PC-3 (cell line): ENCODE data around the gene TRIM33. TPM values are rescaled to one million over a fixed set of nuclear protein-coding genes. Genes with fewer than 3 reads are reported as not detected.
A peak's percentile ranks its signal among the peaks of the same experiment; 100 is the strongest.

Experiments used
- ATAC-seq: fragments of 200-7000 bp; cut with Tn5 transposase; 2 replicates; pipeline ENCODE4 v1.9.1; 2020; ENCODE audit warnings: mild to moderate bottlenecking, moderate library complexity
- BruUV-seq: library from RNA; stranded (reverse); fragments of 400-500 nt; replicated peaks from 2 replicates; lab custom pipeline; 2021; lab: Mats Ljungman, UMichigan
- CTCF ChIA-PET: fragments of 300-600 bp; sonication (Branson Sonifier 250); formaldehyde crosslinking; loops from one replicate; lab custom pipeline; 2022; ENCODE audit warnings: antibody characterized with exemption; lab: Charles Lee
- POLR2A ChIA-PET: fragments of 300-600 bp; sonication (Branson Sonifier 250); formaldehyde crosslinking; loops from one replicate; lab custom pipeline; 2022; ENCODE audit warnings: antibody characterized with exemption; ENCODE audit not compliant: unreplicated experiment; lab: Charles Lee
- DNase-seq: peaks from one replicate; pipeline ENCODE4 v3.0.0-alpha.2; 2015
- H2AFZ ChIP-seq: fragments of 300-600 bp; sonication (generic); 2 replicates; pipeline ENCODE4 v1.6.0; 2016; ENCODE audit warnings: antibody characterized with exemption, low read length
- H3F3A ChIP-seq: fragments of 300-600 bp; sonication (generic); one replicate; pipeline ENCODE4 v1.6.0; 2017; ENCODE audit warnings: antibody characterized with exemption, low read length, control low read depth, mild to moderate bottlenecking; ENCODE audit not compliant: unreplicated experiment
- H3K27ac ChIP-seq: fragments of 300-600 bp; sonication (generic); 2 replicates; pipeline ENCODE4 v1.5.1; 2016; ENCODE audit warnings: mild to moderate bottlenecking, low read length
- H3K27me3 ChIP-seq: fragments of 300-600 bp; sonication (generic); 2 replicates; pipeline ENCODE4 v1.6.1; 2016; ENCODE audit warnings: low read length, mixed read lengths
- H3K36me3 ChIP-seq: fragments of 300-600 bp; sonication (generic); 2 replicates; pipeline ENCODE4 v1.6.1; 2016; ENCODE audit warnings: low read depth, mixed run types, low read length, mixed read lengths
- H3K4me1 ChIP-seq: fragments of 300-600 bp; sonication (generic); 2 replicates; pipeline ENCODE4 v1.5.1; 2016; ENCODE audit warnings: low read length; ENCODE audit not compliant: insufficient read depth
- H3K4me2 ChIP-seq: fragments of 300-600 bp; sonication (generic); 2 replicates; pipeline ENCODE4 v1.6.0; 2016; ENCODE audit warnings: low read length
- H3K4me3 ChIP-seq: fragments of 300-600 bp; sonication (generic); 2 replicates; pipeline ENCODE4 v1.5.1; 2016; ENCODE audit warnings: mild to moderate bottlenecking, low read length, mixed read lengths
- H3K79me2 ChIP-seq: fragments of 300-600 bp; sonication (generic); 2 replicates; pipeline ENCODE4 v1.6.1; 2017; ENCODE audit warnings: low read length, mixed read lengths
- H3K9ac ChIP-seq: fragments of 300-600 bp; sonication (generic); 2 replicates; pipeline ENCODE4 v1.6.0; 2016; ENCODE audit warnings: mild to moderate bottlenecking, low read length
- H3K9me2 ChIP-seq: fragments of 300-600 bp; sonication (generic); replicated peaks from 2 replicates; pipeline ENCODE4 v1.6.1; 2016; ENCODE audit warnings: mixed run types, low read length, mixed read lengths
- H3K9me3 ChIP-seq: fragments of 300-600 bp; sonication (generic); 2 replicates; pipeline ENCODE4 v1.6.1; 2016; ENCODE audit warnings: low read length, mixed read lengths
- H4K20me1 ChIP-seq: fragments of 300-600 bp; sonication (generic); 2 replicates; pipeline ENCODE4 v1.6.1; 2016; ENCODE audit warnings: low read length, mixed read lengths
- CTCF ChIP-seq: fragments of 300-600 bp; sonication (generic); conservative IDR thresholded peaks from 2 replicates; pipeline ENCODE4 v1.5.1; 2017; ENCODE audit warnings: antibody characterized with exemption, low read depth, mild to moderate bottlenecking, low read length
- EZH2 ChIP-seq: fragments of 300-600 bp; sonication (generic); IDR thresholded peaks from one replicate; pipeline ENCODE4 v1.6.1; 2017; ENCODE audit warnings: antibody characterized with exemption, mild to moderate bottlenecking, low read length; ENCODE audit not compliant: unreplicated experiment
- EZH2phosphoT487 ChIP-seq: fragments of 300-600 bp; sonication (generic); IDR thresholded peaks from 2 replicates; pipeline ENCODE4 v1.6.1; 2018; ENCODE audit warnings: mild to moderate bottlenecking, antibody characterized with exemption, low read length, borderline replicate concordance
- intact Hi-C: fragments of 100-400 bp; cut with micrococcal nuclease; formaldehyde crosslinking; loops from 2 replicates; pipeline ENCODE4 v1.9.0; 2023
- total RNA-seq: library from RNA; depleted of rRNA; stranded (reverse); fragments of >200 nt; gene quantifications from 2 replicates; pipeline ENCODE4 v1.2.3, GENCODE V29; 2014

TRIM33 gene
- total RNA-seq, 1 experiment from 2014 or later, result 36.7 TPM

- H4K20me1 ChIP-seq, result peaks cover 26% of the 10 kb centered on the region
- peak overlapping the region; percentile 88 for H3K4me2 ChIP-seq
Measured at GRCh38 chr1:114507513-114507912, 3.5 kb downstream of the TRIM33 start.

GRCh38 chr1:114505148-114505561 is 5.8 kb downstream of the TRIM33 start:
- peaks cover 99% of the 10 kb centered on the region for H3K79me2 ChIP-seq
- TF ChIP-seq CTCF (no peak), EZH2 (no peak), EZH2phosphoT487 (no peak)
- intact Hi-C loops, result loop anchor here (5.0 to 10.0 kb wide), 2 partner anchors 38 to 90 kb away; no protein-coding TSS in a partner anchor
- no peak overlapping the region for H2AFZ ChIP-seq
- ChIA-PET POLR2A (no interaction called here), CTCF (no interaction called here)
- H3K9me2 ChIP-seq, result no peaks in the 10 kb centered on the region
- no peak overlapping the region for H3K4me2 ChIP-seq
- no peaks in the 10 kb centered on the region for H3K9me3 ChIP-seq
- no peak overlapping the region for H3K9ac ChIP-seq
- H3K4me1 ChIP-seq, result peaks cover 21% of the 10 kb centered on the region
- H3K4me3 ChIP-seq, result no peak overlapping the region
- ATAC-seq, result no peak
- H3F3A ChIP-seq, result no peaks in the 10 kb centered on the region
- H3K27ac ChIP-seq, result no peak overlapping the region
- peaks cover 8% of the 10 kb centered on the region; the same call in 1 of the 2 replicates for H3K36me3 ChIP-seq
- H4K20me1 ChIP-seq, result peaks cover 24% of the 10 kb centered on the region
- no peaks in the 10 kb centered on the region for H3K27me3 ChIP-seq
- no TSS peak for BruUV-seq
- DNase-seq, result peak; percentile 13

More at GRCh38 chr1:114507513-114507912, 3.5 kb downstream of the TRIM33 start:
- no TSS peak for BruUV-seq
- intact Hi-C loops, result loop anchor here (5.0 to 10.0 kb wide), 2 partner anchors 40 to 93 kb away; no protein-coding TSS in a partner anchor
- POLR2A ChIA-PET, result no interaction called here
- peaks cover 90% of the 10 kb centered on the region for H3K79me2 ChIP-seq
- no peak overlapping the region for H3K4me3 ChIP-seq
- TF ChIP-seq EZH2phosphoT487 (no peak), CTCF (no peak), EZH2 (no peak)
- no peak overlapping the region for H2AFZ ChIP-seq
- H3K27me3 ChIP-seq, result no peaks in the 10 kb centered on the region
- no peaks in the 10 kb centered on the region for H3F3A ChIP-seq
- H3K9me3 ChIP-seq, result no peaks in the 10 kb centered on the region
- no peak overlapping the region for H3K9ac ChIP-seq
- ATAC-seq (no peak), DNase-seq (no peak)
- H3K27ac ChIP-seq, result no peak overlapping the region
- H3K4me1 ChIP-seq, result peaks cover 21% of the 10 kb centered on the region
- H3K9me2 ChIP-seq, result no peaks in the 10 kb centered on the region
- peaks cover 8% of the 10 kb centered on the region; the same call in 1 of the 2 replicates for H3K36me3 ChIP-seq
- CTCF ChIA-PET, result no interaction called here

GRCh38 chr1:114503916-114504422 is 7.0 kb downstream of the TRIM33 start:
- BruUV-seq, result no TSS peak
- Histone ChIP-seq H3K79me2 (peaks cover 99% of the 10 kb centered on the region), H3K9me3 (no peaks in the 10 kb centered on the region), H3K27me3 (no peaks in the 10 kb centered on the region), H3K4me2 (no peak overlapping the region), H4K20me1 (peaks cover 15% of the 10 kb centered on the region), H3K4me3 (no peak overlapping the region), H3K36me3 (peaks cover 8% of the 10 kb centered on the region; the same call in 1 of the 2 replicates), H3K27ac (no peak overlapping the region), H3K9ac (no peak overlapping the region), H3K9me2 (no peaks in the 10 kb centered on the region), H2AFZ (no peak overlapping the region), H3K4me1 (peaks cover 15% of the 10 kb centered on the region), H3F3A (no peaks in the 10 kb centered on the region)
- ATAC-seq, result no peak
- intact Hi-C loops, result loop anchor here (10.0 kb wide), 1 partner anchor 89 kb away; no protein-coding TSS in a partner anchor
- no peak for DNase-seq
- POLR2A ChIA-PET, result no interaction called here
- CTCF ChIA-PET, result no interaction called here
- no peak for TF ChIP-seq CTCF
- TF ChIP-seq EZH2phosphoT487, result no peak
- TF ChIP-seq EZH2, result no peak
